G401 (cell line): ENCODE data around the gene GOLGA8R. TPM values are rescaled to one million over a fixed set of nuclear protein-coding genes. Genes with fewer than 3 reads are reported as not detected.
"Not testable (repeated sequence)": the region's sequence is repeated elsewhere in the genome, so short reads cannot be mapped to it uniquely, and the experiment has no call there.

Source experiments
- DNase-seq: peaks from one replicate; pipeline ENCODE4 v3.0.0-alpha.2; 2015; ENCODE audit warnings: low spot score
- in situ Hi-C: cut with HindIII; loops from 2 replicates; pipeline ENCODE4 v1.10.0; 2016; ENCODE audit warnings: low sequenced_read_pairs, mixed read lengths
- total RNA-seq: library from RNA; depleted of rRNA; stranded (reverse); fragments of >200 nt; shearing (Covaris generic); gene quantifications from 2 replicates; pipeline ENCODE4 v1.2.3, GENCODE V29; 2014; rRNA removed

The GOLGA8R gene, protein sequence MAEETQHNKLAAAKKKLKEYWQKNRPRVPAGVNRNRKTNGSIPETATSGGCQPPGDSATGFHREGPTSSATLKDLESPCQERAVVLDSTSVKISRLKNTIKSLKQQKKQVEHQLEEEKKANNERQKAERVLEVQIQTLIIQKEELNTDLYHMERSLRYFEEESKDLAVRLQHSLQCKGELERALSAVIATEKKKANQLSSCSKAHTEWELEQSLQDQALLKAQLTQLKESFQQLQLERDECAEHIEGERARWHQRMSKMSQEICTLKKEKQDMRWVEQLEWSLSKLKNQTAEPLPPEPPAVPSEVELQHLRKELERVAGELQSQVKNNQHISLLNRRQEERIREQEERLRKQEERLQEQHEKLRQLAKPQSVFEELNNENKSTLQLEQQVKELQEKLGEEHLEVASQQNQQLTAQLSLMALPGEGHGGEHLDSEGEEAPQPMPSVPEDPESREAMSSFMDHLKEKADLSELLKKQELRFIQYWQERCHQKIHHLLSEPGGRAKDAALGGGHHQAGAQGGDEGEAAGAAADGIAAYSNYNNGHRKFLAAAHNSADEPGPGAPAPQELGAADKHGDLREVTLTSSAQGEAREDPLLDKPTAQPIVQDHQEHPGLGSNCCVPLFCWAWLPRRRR
- not detected in 2 replicates for total RNA-seq

DNA sequence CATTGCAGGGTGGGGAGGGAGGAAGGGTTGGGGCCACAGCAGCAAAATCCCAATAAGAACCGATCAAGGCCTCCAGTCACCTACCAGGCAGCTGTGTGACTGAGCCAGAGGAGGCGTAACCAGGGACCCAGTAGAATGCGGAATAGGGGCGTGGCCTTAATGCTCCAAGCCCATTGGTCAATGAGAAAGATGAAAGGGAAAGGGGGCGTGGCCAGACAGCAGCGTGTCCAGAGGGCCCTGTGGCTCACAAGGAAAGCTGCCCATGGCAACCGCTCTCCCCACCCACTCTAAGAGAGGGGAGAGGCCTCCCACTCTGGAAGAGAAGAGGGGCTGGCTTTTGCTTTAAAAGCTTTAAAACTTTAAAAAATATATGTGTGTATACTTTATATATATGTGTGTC is at the start of gene GOLGA8R:
Gene GOLGA8R (minus strand): TSS at position 101 of the 400 bp plus-strand sequence. CDS start 98 bp downstream, at position 3.
- in situ Hi-C loops, DNase-seq: not testable (repeated sequence)

DNA sequence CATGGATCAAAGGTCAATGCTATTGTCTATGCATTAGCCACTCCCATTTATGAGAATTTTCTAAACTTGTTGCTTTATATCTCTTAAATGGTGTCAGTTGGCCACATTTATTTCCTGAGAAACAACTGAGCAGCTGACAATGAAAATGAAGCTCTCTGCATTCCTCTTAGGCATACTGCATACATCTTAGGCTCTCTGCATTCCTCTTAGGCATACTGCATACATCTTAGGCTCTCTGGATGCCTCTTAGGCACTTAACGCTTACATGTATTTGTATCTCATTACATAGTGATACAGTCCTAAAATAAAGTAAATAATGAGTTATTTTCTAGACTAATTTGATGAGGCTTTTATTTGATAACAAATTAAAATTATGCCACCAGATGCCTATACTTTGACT is 49.8 kb upstream of the GOLGA8R start:
- DNase-seq, in situ Hi-C loops: not testable (repeated sequence)

DNA sequence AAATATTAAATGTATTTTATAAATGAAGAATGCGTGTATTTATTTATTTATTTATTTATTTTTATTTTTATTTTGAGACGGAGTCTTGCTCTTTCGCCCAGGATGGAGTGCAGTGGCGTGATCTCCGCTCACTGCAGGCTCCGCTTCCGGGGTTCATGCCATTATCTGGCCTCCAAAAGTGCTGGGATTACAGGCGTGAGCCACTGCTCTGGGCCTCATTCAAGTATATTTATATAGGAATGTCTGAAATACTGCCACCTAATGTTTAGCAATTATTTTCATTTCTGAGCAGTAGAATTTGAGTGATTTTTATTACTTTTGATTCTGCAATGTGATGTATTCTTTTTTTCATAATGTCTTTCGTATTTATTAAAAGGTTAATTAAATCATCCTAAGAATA is 48.1 kb upstream of the GOLGA8R start:
- in situ Hi-C loops, DNase-seq: not testable (repeated sequence)

DNA sequence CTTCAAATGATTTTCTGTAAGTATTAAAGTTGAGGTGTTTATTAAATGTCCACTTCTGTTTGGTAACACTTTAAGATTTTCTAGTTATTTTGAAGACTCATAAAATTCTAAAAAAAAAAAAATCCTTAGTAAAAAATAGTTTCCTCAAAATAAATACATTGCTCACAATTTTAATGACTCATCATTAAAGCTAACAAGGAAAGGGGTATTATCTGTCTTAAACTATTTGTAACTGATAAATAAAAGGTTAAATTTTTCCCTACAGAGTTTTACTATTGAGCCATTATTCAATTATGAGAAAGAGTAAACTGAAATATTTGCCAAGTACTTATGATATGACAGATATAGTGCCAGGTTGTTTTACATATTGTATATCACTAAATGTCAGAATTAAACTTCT is 38.6 kb upstream of the GOLGA8R start:
- DNase-seq, in situ Hi-C loops: not testable (repeated sequence)

DNA sequence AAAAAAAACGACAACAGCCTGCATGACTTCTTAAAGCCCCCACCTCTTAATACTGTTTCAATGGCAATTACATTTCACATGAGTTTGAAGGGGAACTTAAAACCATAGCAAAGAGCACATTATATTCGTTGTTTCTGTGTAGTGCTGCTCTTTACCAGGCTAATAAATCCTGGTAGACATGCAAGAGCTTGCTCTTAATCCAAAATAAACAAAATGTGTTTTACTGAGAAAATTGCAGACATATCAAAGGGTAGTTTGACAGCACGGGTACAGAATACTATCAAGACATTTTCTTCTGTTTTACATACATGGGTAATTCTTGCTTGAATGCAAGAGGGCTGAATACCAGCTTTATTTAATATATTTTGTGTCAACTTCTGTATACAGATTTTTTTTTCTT is 24.3 kb upstream of the GOLGA8R start:
- in situ Hi-C loops, DNase-seq: not testable (repeated sequence)

DNA sequence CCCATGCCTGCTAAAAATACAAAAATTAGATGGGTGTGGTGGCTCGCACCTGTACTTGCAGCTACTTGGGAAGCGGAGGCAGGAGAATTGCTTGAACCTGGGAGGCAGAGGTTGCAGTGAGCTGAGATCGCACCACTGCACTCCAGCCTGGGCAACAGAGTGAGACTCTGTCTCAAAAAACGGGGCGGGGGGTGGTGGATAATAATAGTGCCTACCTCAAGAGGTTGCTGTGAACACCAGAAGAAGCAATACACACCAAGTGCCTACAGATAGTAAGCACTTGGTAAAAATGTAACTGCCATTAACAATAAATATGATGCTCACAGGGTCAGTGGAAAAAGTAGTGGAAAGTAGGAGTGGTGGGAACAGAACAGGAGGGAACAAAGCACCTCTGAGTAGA is 21.8 kb upstream of the GOLGA8R start:
- in situ Hi-C loops, DNase-seq: not testable (repeated sequence)

DNA sequence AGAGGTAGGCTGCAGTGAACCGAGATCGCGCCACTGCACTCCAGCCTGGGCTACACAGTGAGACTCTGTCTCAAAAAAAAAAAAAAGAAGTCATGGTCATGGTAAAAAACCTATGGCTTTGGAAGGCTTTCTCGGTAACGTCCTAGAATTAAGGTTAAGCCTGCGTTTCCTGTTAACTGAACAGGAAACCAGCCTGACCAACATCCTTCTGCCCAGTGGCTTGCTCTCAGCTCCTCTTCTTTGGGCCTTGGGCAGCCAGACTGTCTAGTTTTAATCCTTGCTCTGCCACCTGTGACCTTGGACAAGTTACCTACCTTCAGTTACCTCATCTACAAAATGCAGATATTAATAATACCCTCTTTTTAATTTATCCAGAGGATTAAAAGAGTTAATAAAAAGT is 6.7 kb upstream of the GOLGA8R start:
- in situ Hi-C loops, DNase-seq: not testable (repeated sequence)

DNA sequence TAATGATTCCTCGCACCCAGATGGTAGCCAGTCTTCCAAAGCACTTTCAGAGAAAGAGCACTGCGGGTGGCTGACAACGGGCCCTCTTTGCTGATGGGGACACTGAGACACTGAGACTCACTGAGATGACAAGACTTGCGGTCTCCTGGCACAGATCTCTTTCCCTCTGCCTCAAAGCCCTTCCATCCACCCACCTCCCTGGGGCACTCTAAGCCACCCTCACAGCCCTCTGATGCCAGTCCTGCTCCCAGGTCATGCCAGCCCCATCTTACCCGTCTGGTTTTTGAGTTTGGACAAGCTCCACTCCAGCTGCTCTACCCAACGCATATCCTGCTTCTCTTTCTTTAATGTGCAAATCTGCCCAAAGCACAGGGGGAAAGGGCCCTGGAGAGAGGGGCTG is 6.4 kb downstream of the GOLGA8R start:
- in situ Hi-C loops, DNase-seq: not testable (repeated sequence)

DNA sequence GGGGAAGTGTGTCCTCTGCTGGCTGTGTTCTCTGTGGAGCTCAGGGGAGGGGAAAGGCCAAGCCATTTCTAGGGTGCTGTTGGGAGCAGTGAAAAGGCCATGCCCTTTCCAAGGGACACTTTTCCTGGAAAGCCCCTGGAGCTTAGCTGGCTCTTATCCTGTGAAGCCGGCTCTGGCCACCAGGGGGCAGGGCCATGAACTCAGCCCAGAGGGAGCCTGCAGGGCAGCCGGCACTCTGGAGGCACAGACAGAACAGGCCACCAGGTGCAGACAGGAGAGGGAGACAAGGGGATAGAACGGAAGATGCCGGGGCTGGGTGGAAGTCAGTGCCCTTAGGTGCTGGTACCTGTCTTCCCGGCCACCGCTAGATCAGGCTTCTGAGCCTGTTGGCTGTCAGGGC is 15.1 kb downstream of the GOLGA8R start:
- in situ Hi-C loops, result not testable (repeated sequence)

DNA sequence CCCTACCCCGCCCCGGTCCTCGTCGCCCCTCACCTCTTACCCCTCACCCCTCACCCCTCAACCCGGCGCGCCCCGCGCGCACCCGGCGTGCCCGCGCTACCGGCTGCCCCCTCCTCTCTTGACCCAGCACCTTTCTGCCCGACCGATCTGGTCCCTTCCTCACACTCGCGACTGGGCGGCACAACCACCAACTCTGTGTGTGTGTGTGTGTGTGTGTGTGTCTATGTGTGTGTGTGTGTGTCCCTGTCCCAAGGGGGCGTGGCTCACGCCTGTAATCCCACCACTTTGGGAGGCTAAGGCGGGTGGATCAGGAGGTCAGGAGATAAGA is 20.4 kb downstream of the GOLGA8R start:
- DNase-seq, in situ Hi-C loops: not testable (repeated sequence)

More for the DNA sequence above, 15.1 kb downstream of the GOLGA8R start:
- not testable (repeated sequence) for DNase-seq

DNA sequence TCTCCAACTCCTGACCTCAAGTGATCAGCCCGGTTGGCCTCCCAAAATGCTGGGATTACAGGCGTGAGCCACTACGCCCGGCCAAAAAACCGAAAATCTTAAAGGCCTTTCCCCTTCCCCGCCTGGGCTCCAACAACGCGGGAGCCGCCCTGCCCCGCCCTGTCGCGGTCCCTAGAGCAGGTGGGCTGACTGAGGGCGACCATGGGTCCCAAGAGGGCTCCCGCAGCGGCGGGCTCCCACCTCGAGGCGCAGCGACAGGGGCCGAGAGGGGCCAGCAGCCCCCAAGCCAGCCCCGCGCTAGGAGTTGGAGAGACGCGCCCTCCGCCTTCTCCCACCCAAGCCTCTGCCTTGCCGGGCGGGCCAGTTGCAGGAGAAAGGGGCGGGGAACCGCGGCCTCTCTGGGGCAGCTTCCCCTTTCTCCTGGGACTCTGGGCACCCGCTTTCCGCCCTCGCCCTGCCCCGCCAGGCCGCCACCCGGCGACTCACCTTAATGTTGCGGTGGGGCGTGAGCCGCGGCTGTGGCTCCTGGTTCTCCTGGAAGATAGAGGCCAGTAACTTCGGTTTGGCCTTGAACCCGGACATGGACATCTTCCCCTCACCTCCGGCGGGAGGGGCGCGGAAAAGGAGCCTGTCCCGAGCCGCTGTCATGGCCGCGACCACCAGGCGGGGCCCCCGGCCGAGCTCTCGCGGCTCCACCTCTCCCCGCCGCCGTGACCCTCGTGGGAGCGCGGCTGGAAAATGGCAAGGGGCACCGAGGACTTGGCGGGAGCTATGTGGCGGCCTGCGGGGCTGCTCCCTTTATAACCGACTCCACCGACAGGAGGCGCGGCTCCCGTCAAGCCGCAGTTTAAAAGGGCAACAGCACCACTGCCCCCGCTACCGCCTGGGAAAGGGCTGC is 21.0 kb downstream of the GOLGA8R start, which contains the start of gene CHRFAM7A:
Gene CHRFAM7A (minus strand): TSS at position 775 of the 898 bp plus-strand sequence. CDS start 10,189 bp downstream, outside the sequence.
- DNase-seq, in situ Hi-C loops: not testable (repeated sequence)

DNA sequence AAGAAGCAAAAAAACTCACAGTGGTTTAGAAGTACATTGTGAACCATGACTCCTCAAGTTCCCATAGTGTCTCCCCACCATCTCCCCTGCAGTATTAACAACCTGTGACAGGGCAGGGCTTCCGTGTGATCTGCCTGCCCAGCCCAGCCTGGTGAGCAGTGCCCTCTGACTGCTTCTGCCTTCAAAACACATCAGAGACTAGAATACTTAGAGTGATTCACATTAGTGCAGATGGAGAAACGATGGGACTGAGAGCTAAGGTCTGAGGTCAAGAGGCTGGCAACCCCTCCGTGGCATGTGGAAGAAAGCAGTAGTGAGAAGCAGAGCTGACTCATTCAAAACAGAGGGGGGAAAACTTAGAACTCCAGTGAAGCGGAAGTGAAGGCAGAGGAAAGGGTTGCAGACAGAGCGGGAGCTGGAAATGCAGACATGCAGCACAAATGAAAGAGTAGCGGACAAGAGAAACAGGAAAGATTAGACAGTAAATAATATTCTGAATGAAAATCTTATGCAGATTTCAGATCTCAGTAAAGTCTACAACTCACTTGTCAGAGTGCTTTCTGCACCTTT is 27.7 kb downstream of the GOLGA8R start:
- DNase-seq, in situ Hi-C loops: not testable (repeated sequence)

DNA sequence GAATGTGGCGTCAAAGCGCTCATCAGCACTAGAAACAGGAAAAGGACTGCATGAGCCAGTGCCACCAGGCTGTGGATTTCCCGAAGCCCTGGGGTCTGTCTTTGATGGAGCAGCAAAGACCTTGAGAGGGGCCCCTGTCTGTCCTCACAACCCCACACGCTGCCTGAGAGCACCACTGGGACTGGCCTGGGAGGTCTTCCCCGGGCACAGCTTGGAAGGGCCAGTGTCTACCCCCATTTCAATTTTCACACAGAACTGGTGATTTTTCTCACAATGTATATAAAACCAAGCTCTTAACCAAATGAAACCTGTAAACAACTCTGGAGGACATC is 37.0 kb downstream of the GOLGA8R start:
- DNase-seq, in situ Hi-C loops: not testable (repeated sequence)

DNA sequence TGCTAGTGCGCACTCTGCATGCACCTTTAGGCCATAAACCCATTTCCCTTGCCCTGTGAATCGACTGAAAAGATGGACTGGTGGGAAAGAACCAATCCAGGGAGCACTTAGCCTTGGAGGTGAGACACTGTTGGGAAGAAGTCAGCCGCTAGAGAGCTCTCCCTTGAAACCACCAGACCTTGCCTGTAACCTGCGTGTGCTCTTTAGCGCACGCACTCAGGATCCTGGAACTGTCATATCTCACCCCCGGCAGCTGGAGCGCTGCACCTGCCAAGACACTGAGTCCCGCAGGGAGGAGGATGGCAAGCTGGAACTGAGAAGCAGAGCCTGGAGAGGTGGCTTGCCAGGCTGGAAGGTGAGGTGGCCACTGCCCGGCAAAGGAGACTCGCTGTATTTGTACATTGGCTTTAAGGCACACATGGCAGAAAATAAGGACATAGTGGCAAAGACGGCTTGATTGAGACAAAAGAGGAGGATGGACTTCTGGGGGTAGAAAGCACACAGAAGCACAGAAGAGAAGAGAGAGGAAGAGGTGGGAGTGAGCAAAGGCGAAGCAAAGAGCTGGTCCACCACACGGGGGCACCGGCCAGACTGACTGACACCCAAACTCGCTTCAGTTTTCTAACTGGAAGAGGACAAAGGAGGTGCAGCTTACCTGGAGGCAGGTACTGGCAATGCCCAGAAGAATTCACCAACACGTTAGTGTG is 37.5 kb downstream of the GOLGA8R start:
- in situ Hi-C loops, result not testable (repeated sequence)

DNA sequence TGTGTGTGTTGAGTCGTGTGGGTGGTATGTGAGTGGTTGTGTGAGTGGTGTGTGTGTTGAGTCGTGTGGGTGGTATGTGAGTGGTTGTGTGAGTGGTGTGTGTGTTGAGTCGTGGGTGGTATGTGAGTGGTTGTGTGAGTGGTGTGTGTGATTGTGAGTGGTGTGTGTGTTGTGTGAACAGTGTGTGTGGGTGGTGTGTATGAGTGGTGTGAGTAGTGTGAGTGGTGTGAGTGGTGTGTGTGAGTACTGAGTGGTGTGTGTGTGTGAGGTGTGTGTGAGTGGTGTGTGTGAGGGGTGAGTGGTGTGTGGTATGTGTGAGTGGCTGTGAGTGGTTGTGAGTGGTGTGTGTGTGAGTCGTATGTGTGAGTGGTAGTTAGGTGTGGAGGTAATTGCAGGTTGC is 38.2 kb downstream of the GOLGA8R start:
- in situ Hi-C loops, DNase-seq: not testable (repeated sequence)

More for the DNA sequence above, 37.5 kb downstream of the GOLGA8R start:
- not testable (repeated sequence) for DNase-seq

DNA sequence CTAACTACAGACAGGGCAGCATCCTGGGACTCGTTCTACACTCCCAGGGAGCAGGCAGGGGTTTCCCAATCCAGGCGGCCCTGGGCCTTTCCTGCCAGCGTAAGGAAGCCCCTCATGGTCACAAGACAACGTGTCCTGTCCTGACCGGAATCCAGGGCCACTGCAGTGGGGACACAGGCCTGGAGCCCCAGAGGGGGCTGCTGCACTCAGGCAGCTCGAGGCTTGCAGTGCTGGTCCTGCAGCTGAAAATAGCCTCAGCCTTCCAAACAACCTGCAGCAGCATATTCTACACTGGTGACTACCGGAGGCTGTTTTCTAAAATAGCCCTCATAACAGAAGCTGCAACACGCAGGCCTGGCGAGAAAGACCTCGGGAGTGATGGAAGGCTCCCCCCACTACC is 39.2 kb downstream of the GOLGA8R start:
- DNase-seq, in situ Hi-C loops: not testable (repeated sequence)

DNA sequence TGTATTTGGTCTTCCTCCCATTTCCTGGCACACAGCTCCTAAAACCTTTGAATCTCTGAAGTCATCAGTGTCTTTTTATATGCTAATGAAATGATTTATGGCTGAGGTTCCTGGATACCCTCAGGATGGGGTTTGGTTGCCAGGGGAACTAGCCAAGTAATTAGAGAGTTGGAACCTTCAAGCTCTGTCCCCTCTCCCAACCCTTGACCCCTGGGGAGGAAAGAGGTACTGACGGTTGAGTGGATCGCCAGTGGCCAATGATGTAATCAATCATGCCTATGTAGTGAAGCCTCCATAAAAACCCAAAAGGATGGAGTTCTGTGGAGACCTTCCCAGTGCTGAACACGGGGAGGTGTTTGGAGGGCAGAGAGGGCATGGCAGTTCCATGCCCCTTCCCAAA is 45.8 kb downstream of the GOLGA8R start:
- in situ Hi-C loops, DNase-seq: not testable (repeated sequence)

DNA sequence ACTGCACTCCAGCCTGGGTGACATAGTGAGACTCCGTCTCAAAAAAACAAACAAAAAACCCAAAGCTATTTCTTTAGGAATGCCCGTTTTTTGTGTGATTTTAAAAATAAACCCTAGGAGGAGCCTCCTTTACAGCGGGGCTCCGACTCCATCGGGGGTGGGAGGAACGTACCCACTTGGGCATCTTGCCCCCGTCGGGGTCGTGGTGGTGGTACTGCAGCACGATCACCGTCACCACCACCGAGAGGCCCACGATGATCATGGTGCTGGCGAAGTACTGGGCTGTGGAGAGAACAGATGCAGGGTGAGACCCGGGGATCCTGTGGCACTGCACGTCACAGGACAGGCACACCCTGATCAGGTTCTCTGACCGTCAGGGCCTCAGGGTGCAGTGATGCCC is 46.8 kb downstream of the GOLGA8R start:
- DNase-seq, in situ Hi-C loops: not testable (repeated sequence)
